ENCODE data around the gene BRINP3. TPM values are rescaled to one million over a fixed set of nuclear protein-coding genes. Genes with fewer than 3 reads are reported as not detected.

Gene BRINP3
- total RNA-seq, 1 donor from 2014 or later: not detected

DNA sequence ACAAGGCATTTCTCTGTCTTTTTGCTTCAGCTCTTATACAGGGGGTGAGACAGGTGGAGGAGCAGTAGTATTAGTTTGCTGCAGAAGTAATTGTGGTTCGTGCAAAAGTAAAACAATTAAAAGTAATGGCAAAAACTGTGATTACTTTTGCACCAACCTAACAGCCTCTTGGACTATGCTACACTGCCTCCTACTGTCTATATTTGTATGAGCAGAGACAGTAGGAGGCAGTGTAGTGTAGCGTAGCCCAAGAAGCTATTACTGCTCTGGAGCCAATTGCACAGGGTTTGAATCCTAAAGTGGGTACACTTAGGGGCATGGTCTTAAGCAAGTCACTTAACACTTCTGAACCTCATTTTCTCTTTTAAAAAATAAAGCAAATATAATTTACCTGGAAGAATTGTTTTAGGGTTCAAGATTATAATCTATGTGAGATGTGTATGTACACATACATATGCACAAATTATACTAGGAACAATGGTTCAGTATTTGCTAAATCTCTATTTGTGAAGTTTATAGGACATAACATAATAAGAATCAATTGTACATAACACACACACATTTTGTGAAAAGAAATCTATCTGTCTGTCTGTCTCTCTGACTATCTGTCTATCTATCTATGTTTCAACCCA lies 103.8 kb downstream of the BRINP3 start:
- H2AFZ ChIP-seq (ENCODE audit: low read depth, low read length): no peak overlapping the region
- TF ChIP-seq EZH2 (IDR thresholded peaks at IDR 0.05; ENCODE audit: insufficient read depth, low read length): no peak
- TF ChIP-seq, protein P1, sequence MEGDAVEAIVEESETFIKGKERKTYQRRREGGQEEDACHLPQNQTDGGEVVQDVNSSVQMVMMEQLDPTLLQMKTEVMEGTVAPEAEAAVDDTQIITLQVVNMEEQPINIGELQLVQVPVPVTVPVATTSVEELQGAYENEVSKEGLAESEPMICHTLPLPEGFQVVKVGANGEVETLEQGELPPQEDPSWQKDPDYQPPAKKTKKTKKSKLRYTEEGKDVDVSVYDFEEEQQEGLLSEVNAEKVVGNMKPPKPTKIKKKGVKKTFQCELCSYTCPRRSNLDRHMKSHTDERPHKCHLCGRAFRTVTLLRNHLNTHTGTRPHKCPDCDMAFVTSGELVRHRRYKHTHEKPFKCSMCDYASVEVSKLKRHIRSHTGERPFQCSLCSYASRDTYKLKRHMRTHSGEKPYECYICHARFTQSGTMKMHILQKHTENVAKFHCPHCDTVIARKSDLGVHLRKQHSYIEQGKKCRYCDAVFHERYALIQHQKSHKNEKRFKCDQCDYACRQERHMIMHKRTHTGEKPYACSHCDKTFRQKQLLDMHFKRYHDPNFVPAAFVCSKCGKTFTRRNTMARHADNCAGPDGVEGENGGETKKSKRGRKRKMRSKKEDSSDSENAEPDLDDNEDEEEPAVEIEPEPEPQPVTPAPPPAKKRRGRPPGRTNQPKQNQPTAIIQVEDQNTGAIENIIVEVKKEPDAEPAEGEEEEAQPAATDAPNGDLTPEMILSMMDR (IDR thresholded peaks at IDR 0.05; ENCODE audit: insufficient read depth, low read depth, low read length): peak; percentile 39
- no peaks in the 10 kb centered on the region for H3K79me2 ChIP-seq (ENCODE audit: insufficient read depth, low read length)
- H3K4me3 Mint-ChIP-seq (ENCODE audit: unreplicated experiment): no peak overlapping the region
- H3K9ac ChIP-seq (ENCODE audit: low read length): no peak overlapping the region
- H3K27ac ChIP-seq (ENCODE audit: low read depth, low read length): no peak overlapping the region
- no peaks in the 10 kb centered on the region for H4K20me1 ChIP-seq (ENCODE audit: insufficient read depth, low read length)
- H3K36me3 Mint-ChIP-seq (ENCODE audit: low read depth, unreplicated experiment): no peaks in the 10 kb centered on the region
- no peaks in the 10 kb centered on the region for H3K27me3 ChIP-seq (ENCODE audit: insufficient read depth, low read length)
- no peak overlapping the region for H3K27ac Mint-ChIP-seq (ENCODE audit: unreplicated experiment)
- no peaks in the 10 kb centered on the region for H3K9me3 ChIP-seq (ENCODE audit: insufficient read depth, low read depth, low read length)
- H3K4me1 Mint-ChIP-seq (ENCODE audit: low read depth, unreplicated experiment): no peaks in the 10 kb centered on the region
- no peaks in the 10 kb centered on the region for H3K9me3 Mint-ChIP-seq (ENCODE audit: unreplicated experiment)
- no peak overlapping the region for H3K4me2 ChIP-seq (ENCODE audit: low read length)
- FAIRE-seq: no peak
- H3K4me3 ChIP-seq (ENCODE audit: insufficient read depth, low read depth, low read length): no peak overlapping the region
- H3K4me1 ChIP-seq (ENCODE audit: insufficient read depth, low read length): no peaks in the 10 kb centered on the region
- H3K27me3 Mint-ChIP-seq (ENCODE audit: low read depth, unreplicated experiment): no peaks in the 10 kb centered on the region
- no peaks in the 10 kb centered on the region for H3K36me3 ChIP-seq (ENCODE audit: insufficient read depth, low read length)
- peak; percentile 6 for DNase-seq (ENCODE audit: low read depth)

DNA sequence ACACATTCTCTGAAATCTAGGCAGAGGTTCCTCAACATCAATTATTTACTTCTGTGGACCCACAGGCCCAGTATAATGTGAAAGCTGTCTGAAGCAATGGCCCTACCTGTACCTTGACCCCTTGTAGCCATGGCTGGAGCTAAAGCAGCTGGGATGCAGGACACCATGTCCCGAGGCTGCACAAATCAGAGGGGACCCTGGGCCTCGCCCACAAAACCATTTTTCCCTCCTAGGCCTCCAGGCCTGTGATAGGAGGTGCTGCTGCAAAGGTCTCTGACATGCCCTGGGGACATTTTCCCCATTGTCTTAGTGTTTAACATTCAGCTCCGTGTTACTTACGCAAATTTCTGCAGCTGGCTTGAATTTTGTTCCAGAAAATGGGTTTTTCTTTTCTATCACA lies 110.5 kb downstream of the BRINP3 start:
- Histone ChIP-seq H3K79me2 (ENCODE audit: insufficient read depth, low read length) (no peaks in the 10 kb centered on the region), H3K4me2 (ENCODE audit: low read length) (no peak overlapping the region), H3K27ac (ENCODE audit: low read depth, low read length) (no peak overlapping the region), H3K27me3 (ENCODE audit: insufficient read depth, low read length) (no peaks in the 10 kb centered on the region), H3K36me3 (ENCODE audit: insufficient read depth, low read length) (no peaks in the 10 kb centered on the region), H2AFZ (ENCODE audit: low read depth, low read length) (no peak overlapping the region), H3K4me1 (ENCODE audit: insufficient read depth, low read length) (no peaks in the 10 kb centered on the region), H3K4me3 (ENCODE audit: insufficient read depth, low read depth, low read length) (no peak overlapping the region), H4K20me1 (ENCODE audit: insufficient read depth, low read length) (no peaks in the 10 kb centered on the region), H3K9me3 (ENCODE audit: insufficient read depth, low read depth, low read length) (peaks cover 3% of the 10 kb centered on the region), H3K9ac (ENCODE audit: low read length) (no peak overlapping the region)
- DNase-seq (ENCODE audit: low read depth) (no peak), FAIRE-seq (no peak)
- Mint-ChIP-seq H3K36me3 (ENCODE audit: low read depth, unreplicated experiment) (no peaks in the 10 kb centered on the region), H3K9me3 (ENCODE audit: unreplicated experiment) (peaks cover 2% of the 10 kb centered on the region), H3K4me1 (ENCODE audit: low read depth, unreplicated experiment) (no peaks in the 10 kb centered on the region), H3K27me3 (ENCODE audit: low read depth, unreplicated experiment) (no peaks in the 10 kb centered on the region), H3K27ac (ENCODE audit: unreplicated experiment) (no peak overlapping the region), H3K4me3 (ENCODE audit: unreplicated experiment) (no peak overlapping the region)
- no peak for TF ChIP-seq EZH2 (IDR thresholded peaks at IDR 0.05; ENCODE audit: insufficient read depth, low read length)
- TF ChIP-seq, protein P1 (IDR thresholded peaks at IDR 0.05; ENCODE audit: insufficient read depth, low read depth, low read length): no peak

DNA sequence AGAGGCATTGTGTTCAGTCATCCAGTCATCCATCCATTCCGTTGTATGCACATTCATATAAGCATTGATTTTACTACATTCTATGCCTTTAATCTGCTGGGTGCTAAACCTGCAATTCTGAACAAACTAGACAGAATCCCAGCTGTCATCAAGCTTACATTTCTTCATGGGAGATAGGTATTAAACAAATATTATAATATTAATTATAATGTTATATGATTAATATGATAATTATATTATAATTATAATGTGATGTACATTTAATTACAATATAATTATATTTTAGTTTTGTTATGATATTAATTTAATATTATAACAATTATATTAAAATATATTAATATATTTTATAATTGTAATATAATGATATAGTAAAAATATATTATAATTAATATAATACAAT lies 112.4 kb downstream of the BRINP3 start:
- Histone ChIP-seq H3K4me1 (ENCODE audit: insufficient read depth, low read length) (no peaks in the 10 kb centered on the region), H3K9ac (ENCODE audit: low read length) (no peak overlapping the region), H3K4me2 (ENCODE audit: low read length) (no peak overlapping the region), H3K27me3 (ENCODE audit: insufficient read depth, low read length) (no peaks in the 10 kb centered on the region), H3K36me3 (ENCODE audit: insufficient read depth, low read length) (no peaks in the 10 kb centered on the region), H3K9me3 (ENCODE audit: insufficient read depth, low read depth, low read length) (peaks cover 3% of the 10 kb centered on the region), H2AFZ (ENCODE audit: low read depth, low read length) (no peak overlapping the region), H4K20me1 (ENCODE audit: insufficient read depth, low read length) (no peaks in the 10 kb centered on the region), H3K27ac (ENCODE audit: low read depth, low read length) (no peak overlapping the region), H3K79me2 (ENCODE audit: insufficient read depth, low read length) (no peaks in the 10 kb centered on the region), H3K4me3 (ENCODE audit: insufficient read depth, low read depth, low read length) (no peak overlapping the region)
- DNase-seq (ENCODE audit: low read depth) (no peak), FAIRE-seq (no peak)
- Mint-ChIP-seq H3K9me3 (ENCODE audit: unreplicated experiment) (peaks cover 2% of the 10 kb centered on the region), H3K27me3 (ENCODE audit: low read depth, unreplicated experiment) (no peaks in the 10 kb centered on the region), H3K4me1 (ENCODE audit: low read depth, unreplicated experiment) (no peaks in the 10 kb centered on the region), H3K36me3 (ENCODE audit: low read depth, unreplicated experiment) (no peaks in the 10 kb centered on the region), H3K27ac (ENCODE audit: unreplicated experiment) (no peak overlapping the region), H3K4me3 (ENCODE audit: unreplicated experiment) (no peak overlapping the region)
- TF ChIP-seq, protein P1 (IDR thresholded peaks at IDR 0.05; ENCODE audit: insufficient read depth, low read depth, low read length): no peak
- no peak for TF ChIP-seq EZH2 (IDR thresholded peaks at IDR 0.05; ENCODE audit: insufficient read depth, low read length)

All from astrocyte (in vitro differentiated cells and primary cell).